KMS-11 (cell line): Measurements from ENCODE around the gene ECI1.

Source experiments
- H2AFZ ChIP-seq: fragments of 200-600 bp; sonication (generic); 2 replicates; pipeline ENCODE4 v1.6.1; 2016; ENCODE audit warnings: antibody characterized with exemption, mixed run types, low read depth
- H3K27ac ChIP-seq: fragments of 200-600 bp; sonication (generic); 2 replicates; pipeline ENCODE4 v1.6.1; 2016; ENCODE audit warnings: mild to moderate bottlenecking, mixed run types
- H3K27me3 ChIP-seq: fragments of 200-600 bp; sonication (generic); 2 replicates; pipeline ENCODE4 v1.6.1; 2017; ENCODE audit warnings: mild to moderate bottlenecking, low read depth, mixed run types, moderate library complexity; ENCODE audit not compliant: insufficient read depth
- H3K36me3 ChIP-seq: fragments of 200-600 bp; sonication (generic); 2 replicates; pipeline ENCODE4 v1.6.1; 2017; ENCODE audit warnings: mild to moderate bottlenecking, mixed run types; ENCODE audit not compliant: insufficient read depth
- H3K4me1 ChIP-seq: fragments of 200-600 bp; sonication (generic); 2 replicates; pipeline ENCODE4 v1.6.1; 2016; ENCODE audit warnings: mild to moderate bottlenecking, low read depth, mixed run types; ENCODE audit not compliant: poor library complexity, severe bottlenecking
- H3K4me2 ChIP-seq: fragments of 200-600 bp; sonication (generic); 2 replicates; pipeline ENCODE4 v1.7.0; 2016; ENCODE audit warnings: mild to moderate bottlenecking, mixed run types
- H3K4me3 ChIP-seq: fragments of 200-600 bp; sonication (generic); IDR thresholded peaks from 2 replicates; pipeline ENCODE4 v1.6.1; 2017; ENCODE audit warnings: low read depth, low read length, mixed read lengths; ENCODE audit not compliant: insufficient read depth
- H3K79me2 ChIP-seq: fragments of 200-600 bp; sonication (generic); 2 replicates; pipeline ENCODE4 v1.6.1; 2016; ENCODE audit warnings: low read depth, mixed run types; ENCODE audit not compliant: insufficient read depth
- H3K9ac ChIP-seq: fragments of 200-600 bp; sonication (generic); 2 replicates; pipeline ENCODE4 v1.6.1; 2016; ENCODE audit warnings: mild to moderate bottlenecking, mixed run types
- H4K20me1 ChIP-seq: fragments of 200-600 bp; sonication (generic); 2 replicates; pipeline ENCODE4 v1.6.1; 2016; ENCODE audit warnings: mild to moderate bottlenecking, mixed run types; ENCODE audit not compliant: insufficient read depth
- CTCF ChIP-seq: fragments of 200-600 bp; sonication (generic); conservative IDR thresholded peaks from 2 replicates; pipeline ENCODE4 v1.6.1; 2017; ENCODE audit warnings: low read depth, mild to moderate bottlenecking, antibody characterized with exemption, low read length, moderate library complexity, mixed read lengths

ECI1 gene

DNA sequence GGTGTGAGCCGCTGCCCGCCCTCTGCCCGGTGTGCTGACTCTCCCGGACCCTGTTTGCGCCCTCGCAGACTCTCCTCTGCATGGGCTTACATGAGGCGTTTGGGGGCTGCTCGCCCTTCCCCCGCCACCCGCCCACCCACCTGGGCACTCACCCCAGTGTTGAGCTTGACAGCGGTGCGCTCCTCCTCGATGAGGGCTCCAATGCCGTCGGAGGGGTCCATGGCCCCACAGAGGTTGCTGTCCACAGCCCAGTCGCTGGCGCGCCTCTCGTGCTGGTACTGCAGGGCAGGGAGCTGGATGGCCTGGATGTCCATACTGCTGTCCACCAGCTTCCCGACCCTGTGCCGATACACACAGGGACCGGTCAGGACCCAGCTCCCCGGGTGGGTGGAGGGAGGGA lies 37.9 kb upstream of the ECI1 start:
- H3K4me3 ChIP-seq: no peak overlapping the region
- no peak overlapping the region for H3K4me2 ChIP-seq
- H3K27ac ChIP-seq: no peak overlapping the region
- no peak overlapping the region for H2AFZ ChIP-seq
- no peak for TF ChIP-seq CTCF
- H4K20me1 ChIP-seq: no peaks in the 10 kb centered on the region
- H3K36me3 ChIP-seq: no peaks in the 10 kb centered on the region
- H3K4me1 ChIP-seq: no peaks in the 10 kb centered on the region
- no peaks in the 10 kb centered on the region for H3K79me2 ChIP-seq
- no peaks in the 10 kb centered on the region for H3K27me3 ChIP-seq
- H3K9ac ChIP-seq: no peak overlapping the region

DNA sequence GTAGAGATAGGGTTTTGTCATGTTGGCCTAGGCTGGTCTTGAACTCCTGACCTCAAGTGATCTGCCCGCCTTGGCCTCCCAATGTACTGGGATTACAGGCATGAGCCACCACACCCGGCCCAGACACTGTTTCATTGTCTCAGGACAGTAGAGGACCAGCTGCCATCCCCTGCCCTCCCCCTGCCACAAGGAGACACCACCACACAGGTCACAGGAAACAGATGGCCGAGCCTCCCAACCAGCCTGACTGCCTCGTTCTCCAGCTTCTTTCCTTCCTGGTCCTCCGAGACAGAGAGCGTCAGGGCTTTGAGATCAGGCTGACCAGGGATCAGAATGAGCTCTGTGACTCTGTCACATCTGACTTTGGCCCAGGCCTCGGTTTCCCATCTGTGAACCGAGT lies 37.3 kb upstream of the ECI1 start:
- Histone ChIP-seq H3K4me1 (no peaks in the 10 kb centered on the region), H3K79me2 (no peaks in the 10 kb centered on the region), H3K27me3 (no peaks in the 10 kb centered on the region), H3K9ac (no peak overlapping the region), H2AFZ (no peak overlapping the region), H3K36me3 (no peaks in the 10 kb centered on the region), H3K4me3 (no peak overlapping the region), H3K4me2 (no peak overlapping the region), H3K27ac (no peak overlapping the region), H4K20me1 (no peaks in the 10 kb centered on the region)
- TF ChIP-seq CTCF: no peak

DNA sequence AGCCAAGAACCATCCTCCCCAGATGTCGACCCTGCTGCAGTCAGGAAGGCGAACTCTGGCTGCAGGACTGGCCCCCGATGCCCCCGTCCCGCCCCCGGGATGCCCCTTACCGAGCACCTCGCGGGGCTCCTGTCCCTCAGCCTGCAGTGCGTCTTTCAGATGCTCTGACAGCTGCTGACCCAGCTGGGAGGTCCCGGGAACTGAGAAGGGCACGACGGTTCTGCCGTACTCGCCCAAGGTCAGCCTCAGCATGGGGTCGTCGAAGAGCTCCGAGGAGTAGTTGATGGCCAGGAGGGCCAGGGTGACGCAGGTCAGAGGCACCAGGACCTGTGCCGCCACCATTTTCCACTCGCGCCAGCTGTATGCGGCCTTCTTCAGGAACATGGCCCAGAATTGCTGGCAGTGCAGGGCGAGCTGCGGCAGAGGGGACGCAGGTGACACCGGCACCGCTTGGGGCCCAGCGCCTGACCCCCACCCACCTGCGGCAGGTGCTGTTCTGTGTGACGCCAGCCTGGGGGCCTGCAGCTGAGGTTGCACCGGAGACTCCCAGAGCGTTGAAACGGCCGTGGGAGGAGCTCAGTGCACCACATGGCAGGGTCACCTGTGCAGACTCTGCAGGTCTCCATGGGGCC lies 36.6 kb upstream of the ECI1 start:
- no peaks in the 10 kb centered on the region for H3K79me2 ChIP-seq
- H3K27me3 ChIP-seq: no peaks in the 10 kb centered on the region
- H2AFZ ChIP-seq: no peak overlapping the region
- no peak overlapping the region for H3K4me2 ChIP-seq
- no peaks in the 10 kb centered on the region for H3K4me1 ChIP-seq
- H3K9ac ChIP-seq: no peak overlapping the region
- no peak for TF ChIP-seq CTCF
- H4K20me1 ChIP-seq: no peaks in the 10 kb centered on the region
- no peak overlapping the region for H3K27ac ChIP-seq
- H3K36me3 ChIP-seq: no peaks in the 10 kb centered on the region
- H3K4me3 ChIP-seq: no peak overlapping the region

DNA sequence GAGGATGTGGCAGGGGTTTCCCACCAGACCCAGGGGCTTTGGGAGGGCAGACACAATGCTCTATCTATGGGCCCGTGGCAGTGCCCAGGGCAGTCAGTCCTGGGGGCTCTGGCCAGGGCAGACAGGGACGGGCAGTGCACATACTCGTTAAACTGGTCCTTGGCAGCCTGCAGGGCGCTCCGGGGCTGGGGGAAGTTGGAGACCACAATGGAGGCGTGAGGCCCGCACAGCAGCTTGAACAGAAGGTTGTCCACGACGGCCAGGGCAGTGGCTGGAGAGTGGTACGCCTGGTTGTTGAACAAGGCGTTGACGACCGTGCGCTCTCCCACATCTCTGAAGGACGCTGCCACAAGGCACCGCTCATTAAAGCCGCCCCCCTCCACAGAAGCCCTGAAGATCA lies 35.2 kb upstream of the ECI1 start:
- no peak overlapping the region for H3K27ac ChIP-seq

More for the DNA sequence above, 35.2 kb upstream of the ECI1 start:
- no peak for TF ChIP-seq CTCF
- H3K4me1 ChIP-seq: no peaks in the 10 kb centered on the region
- H3K27me3 ChIP-seq: no peaks in the 10 kb centered on the region
- no peaks in the 10 kb centered on the region for H3K36me3 ChIP-seq
- H4K20me1 ChIP-seq: no peaks in the 10 kb centered on the region
- no peaks in the 10 kb centered on the region for H3K79me2 ChIP-seq
- no peak overlapping the region for H3K9ac ChIP-seq
- no peak overlapping the region for H2AFZ ChIP-seq
- H3K4me3 ChIP-seq: no peak overlapping the region
- no peak overlapping the region for H3K4me2 ChIP-seq
